ENCODE results near the gene ZNF215. TPM values are rescaled to one million over a fixed set of nuclear protein-coding genes. Genes with fewer than 3 reads are reported as not detected.

The ZNF215 gene
- total RNA-seq, 1 experiment from 2014 or later = 0.26 TPM

DNA sequence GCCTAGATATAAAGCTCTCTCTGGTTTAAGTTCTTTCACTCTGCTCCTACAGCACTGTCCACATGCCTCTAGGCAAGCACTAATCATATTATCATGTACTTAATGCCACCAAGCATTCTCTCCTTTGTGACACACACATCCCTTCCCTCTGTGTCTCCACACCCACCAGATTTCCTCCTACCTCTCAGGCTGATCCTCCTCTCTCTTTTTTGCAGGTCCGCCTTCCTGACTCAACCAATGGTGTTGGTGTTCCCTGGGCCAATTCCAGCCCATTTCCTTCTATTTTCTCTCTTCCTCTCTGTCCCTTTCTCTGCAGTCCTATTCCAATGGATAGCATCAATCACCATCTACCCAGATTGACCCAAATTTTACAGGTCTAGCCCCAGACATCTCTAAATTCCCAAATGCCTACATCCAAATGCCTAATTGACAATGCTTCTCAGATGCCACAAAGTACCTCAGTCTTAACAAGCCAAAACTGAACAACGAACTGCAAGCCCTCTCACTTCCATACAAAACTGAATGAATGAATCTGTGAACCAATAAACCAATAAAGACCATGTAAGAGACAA, 504 bp upstream of the ZNF215 start:
- intact Hi-C loops (cut with micrococcal nuclease; ENCODE audit: unreplicated experiment) = no loop called here
- no peaks in the 10 kb centered on the region for H3K36me3 ChIP-seq (ENCODE audit: insufficient read depth, low read length, poor library complexity, severe bottlenecking)
- CTCF ChIA-PET = no interaction called here
- peak; percentile 8 for DNase-seq (ENCODE audit: low spot score)
- no peaks in the 10 kb centered on the region for H3K4me1 ChIP-seq (ENCODE audit: insufficient read depth, low read length, poor library complexity, severe bottlenecking)
- no TSS peak for BruUV-seq (replicated peaks)
- peaks cover 30% of the 10 kb centered on the region for H3K27me3 ChIP-seq (replicated peaks; ENCODE audit: insufficient read depth, low read depth, low read length, poor library complexity)
- no peak overlapping the region for H3K27ac ChIP-seq (ENCODE audit: low read depth, low read length, poor library complexity, severe bottlenecking)
- no peaks in the 10 kb centered on the region for H3K9me3 ChIP-seq (ENCODE audit: low read depth, low read length, poor library complexity, severe bottlenecking)
- TF ChIP-seq, protein P1, sequence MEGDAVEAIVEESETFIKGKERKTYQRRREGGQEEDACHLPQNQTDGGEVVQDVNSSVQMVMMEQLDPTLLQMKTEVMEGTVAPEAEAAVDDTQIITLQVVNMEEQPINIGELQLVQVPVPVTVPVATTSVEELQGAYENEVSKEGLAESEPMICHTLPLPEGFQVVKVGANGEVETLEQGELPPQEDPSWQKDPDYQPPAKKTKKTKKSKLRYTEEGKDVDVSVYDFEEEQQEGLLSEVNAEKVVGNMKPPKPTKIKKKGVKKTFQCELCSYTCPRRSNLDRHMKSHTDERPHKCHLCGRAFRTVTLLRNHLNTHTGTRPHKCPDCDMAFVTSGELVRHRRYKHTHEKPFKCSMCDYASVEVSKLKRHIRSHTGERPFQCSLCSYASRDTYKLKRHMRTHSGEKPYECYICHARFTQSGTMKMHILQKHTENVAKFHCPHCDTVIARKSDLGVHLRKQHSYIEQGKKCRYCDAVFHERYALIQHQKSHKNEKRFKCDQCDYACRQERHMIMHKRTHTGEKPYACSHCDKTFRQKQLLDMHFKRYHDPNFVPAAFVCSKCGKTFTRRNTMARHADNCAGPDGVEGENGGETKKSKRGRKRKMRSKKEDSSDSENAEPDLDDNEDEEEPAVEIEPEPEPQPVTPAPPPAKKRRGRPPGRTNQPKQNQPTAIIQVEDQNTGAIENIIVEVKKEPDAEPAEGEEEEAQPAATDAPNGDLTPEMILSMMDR (conservative IDR thresholded peaks at IDR 0.05; ENCODE audit: low read depth, low read length) = no peak
- no peak for TF ChIP-seq EZH2 (IDR thresholded peaks at IDR 0.05; ENCODE audit: borderline replicate concordance, low read depth, low read length, poor library complexity, severe bottlenecking)
- H3K4me3 ChIP-seq (ENCODE audit: low read depth, low read length, poor library complexity, severe bottlenecking) = peak overlapping the region; percentile 44
- POLR2A ChIA-PET (ENCODE audit: low non-redundant PET) = no interaction called here

DNA sequence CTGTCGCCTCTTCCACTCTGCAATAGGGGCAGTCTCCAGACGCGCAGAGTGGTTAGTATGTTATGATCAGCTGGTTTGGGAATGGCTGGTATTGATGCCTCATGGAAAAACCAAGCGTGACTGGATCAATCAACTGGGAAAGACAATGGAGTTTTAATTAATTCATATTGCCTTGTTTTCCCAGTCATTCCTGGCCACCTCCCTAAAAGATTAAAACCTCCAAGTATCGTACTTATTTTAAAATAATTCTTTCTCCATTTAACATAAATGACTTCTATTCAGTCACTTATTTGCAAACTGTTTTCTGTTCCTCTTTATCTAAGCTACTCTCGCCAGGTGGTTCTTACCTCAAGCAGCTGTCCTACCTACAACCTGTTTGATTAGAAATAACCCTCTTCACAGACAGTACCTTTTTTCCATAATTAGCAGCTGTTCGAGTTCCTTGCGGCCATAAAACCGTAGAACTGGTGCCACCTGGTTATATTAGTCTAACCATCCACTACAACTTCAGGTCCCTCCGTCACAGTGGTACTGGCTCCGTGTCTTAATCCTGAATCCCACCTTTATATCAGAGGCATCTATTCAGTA, 898 bp downstream of the ZNF215 start:
- POLR2A ChIA-PET (ENCODE audit: low non-redundant PET) = no interaction called here
- Histone ChIP-seq H3K27me3 (replicated peaks; ENCODE audit: insufficient read depth, low read depth, low read length, poor library complexity) (peaks cover 35% of the 10 kb centered on the region), H3K36me3 (ENCODE audit: insufficient read depth, low read length, poor library complexity, severe bottlenecking) (no peaks in the 10 kb centered on the region), H3K27ac (ENCODE audit: low read depth, low read length, poor library complexity, severe bottlenecking) (no peak overlapping the region), H3K4me1 (ENCODE audit: insufficient read depth, low read length, poor library complexity, severe bottlenecking) (no peaks in the 10 kb centered on the region), H3K9me3 (ENCODE audit: low read depth, low read length, poor library complexity, severe bottlenecking) (no peaks in the 10 kb centered on the region), H3K4me3 (ENCODE audit: low read depth, low read length, poor library complexity, severe bottlenecking) (peak overlapping the region; percentile 44)
- DNase-seq (ENCODE audit: low spot score) = no peak
- TF ChIP-seq EZH2 (IDR thresholded peaks at IDR 0.05; ENCODE audit: borderline replicate concordance, low read depth, low read length, poor library complexity, severe bottlenecking) = no peak
- CTCF ChIA-PET = no interaction called here
- BruUV-seq (replicated peaks) = no TSS peak
- intact Hi-C loops (cut with micrococcal nuclease; ENCODE audit: unreplicated experiment) = no loop called here

GRCh38 chr11:6928916-6929315, 2.7 kb downstream of the ZNF215 start:
- no TSS peak for BruUV-seq (replicated peaks)
- no peaks in the 10 kb centered on the region for H3K4me1 ChIP-seq (ENCODE audit: insufficient read depth, low read length, poor library complexity, severe bottlenecking)
- no peaks in the 10 kb centered on the region for H3K9me3 ChIP-seq (ENCODE audit: low read depth, low read length, poor library complexity, severe bottlenecking)
- H3K36me3 ChIP-seq (ENCODE audit: insufficient read depth, low read length, poor library complexity, severe bottlenecking) = no peaks in the 10 kb centered on the region
- POLR2A ChIA-PET (ENCODE audit: low non-redundant PET) = no interaction called here
- CTCF ChIA-PET = no interaction called here
- TF ChIP-seq, protein P1 (conservative IDR thresholded peaks at IDR 0.05; ENCODE audit: low read depth, low read length) = no peak
- no peak for TF ChIP-seq EZH2 (IDR thresholded peaks at IDR 0.05; ENCODE audit: borderline replicate concordance, low read depth, low read length, poor library complexity, severe bottlenecking)
- no peak overlapping the region for H3K4me3 ChIP-seq (ENCODE audit: low read depth, low read length, poor library complexity, severe bottlenecking)
- no peak overlapping the region for H3K27ac ChIP-seq (ENCODE audit: low read depth, low read length, poor library complexity, severe bottlenecking)
- intact Hi-C loops (cut with micrococcal nuclease; ENCODE audit: unreplicated experiment) = no loop called here
- no peak for DNase-seq (ENCODE audit: low spot score)
- H3K27me3 ChIP-seq (replicated peaks; ENCODE audit: insufficient read depth, low read depth, low read length, poor library complexity) = peaks cover 39% of the 10 kb centered on the region
